Retinal pigment epithelial cell (primary cell): ENCODE results near the gene KIF3C.

Experiments used
- DNase-seq: peaks from one replicate; pipeline ENCODE4 v3.0.0-alpha.2; 2010; ENCODE audit warnings: low read depth
- H3K4me3 ChIP-seq: 2 replicates; pipeline ENCODE4 v1.5.1; 2011; ENCODE audit warnings: mild to moderate bottlenecking, low read length, control low read depth, moderate library complexity
- TF ChIP-seq, protein P1 (sequence below): conservative IDR thresholded peaks from 2 replicates; pipeline ENCODE4 v1.5.1; 2011; ENCODE audit warnings: low read depth, low read length, control low read depth, inconsistent platforms

KIF3C gene

DNA sequence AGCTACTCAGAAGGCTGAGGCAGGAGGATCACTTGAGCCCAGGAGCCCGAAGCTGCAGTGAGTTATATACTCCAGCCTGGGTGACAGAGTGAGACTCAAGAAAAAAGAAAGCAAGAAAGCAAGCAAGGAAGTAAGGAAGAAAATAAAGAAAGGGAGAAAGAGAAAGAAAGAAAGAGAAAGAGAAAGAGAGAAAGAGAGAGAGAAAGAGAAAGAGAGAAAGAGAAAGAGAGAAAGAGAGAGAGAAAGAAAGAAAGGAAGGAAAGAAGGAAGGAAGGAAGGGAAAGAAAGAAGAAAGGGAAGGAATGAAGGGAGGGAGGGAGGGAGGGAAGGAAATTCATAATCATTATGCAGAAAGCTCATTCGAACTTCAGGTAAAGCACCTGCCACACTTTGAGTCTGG, 33.9 kb downstream of the KIF3C start:
- TF ChIP-seq, protein P1, sequence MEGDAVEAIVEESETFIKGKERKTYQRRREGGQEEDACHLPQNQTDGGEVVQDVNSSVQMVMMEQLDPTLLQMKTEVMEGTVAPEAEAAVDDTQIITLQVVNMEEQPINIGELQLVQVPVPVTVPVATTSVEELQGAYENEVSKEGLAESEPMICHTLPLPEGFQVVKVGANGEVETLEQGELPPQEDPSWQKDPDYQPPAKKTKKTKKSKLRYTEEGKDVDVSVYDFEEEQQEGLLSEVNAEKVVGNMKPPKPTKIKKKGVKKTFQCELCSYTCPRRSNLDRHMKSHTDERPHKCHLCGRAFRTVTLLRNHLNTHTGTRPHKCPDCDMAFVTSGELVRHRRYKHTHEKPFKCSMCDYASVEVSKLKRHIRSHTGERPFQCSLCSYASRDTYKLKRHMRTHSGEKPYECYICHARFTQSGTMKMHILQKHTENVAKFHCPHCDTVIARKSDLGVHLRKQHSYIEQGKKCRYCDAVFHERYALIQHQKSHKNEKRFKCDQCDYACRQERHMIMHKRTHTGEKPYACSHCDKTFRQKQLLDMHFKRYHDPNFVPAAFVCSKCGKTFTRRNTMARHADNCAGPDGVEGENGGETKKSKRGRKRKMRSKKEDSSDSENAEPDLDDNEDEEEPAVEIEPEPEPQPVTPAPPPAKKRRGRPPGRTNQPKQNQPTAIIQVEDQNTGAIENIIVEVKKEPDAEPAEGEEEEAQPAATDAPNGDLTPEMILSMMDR: no peak
- DNase-seq: no peak
- H3K4me3 ChIP-seq: no peak overlapping the region

DNA sequence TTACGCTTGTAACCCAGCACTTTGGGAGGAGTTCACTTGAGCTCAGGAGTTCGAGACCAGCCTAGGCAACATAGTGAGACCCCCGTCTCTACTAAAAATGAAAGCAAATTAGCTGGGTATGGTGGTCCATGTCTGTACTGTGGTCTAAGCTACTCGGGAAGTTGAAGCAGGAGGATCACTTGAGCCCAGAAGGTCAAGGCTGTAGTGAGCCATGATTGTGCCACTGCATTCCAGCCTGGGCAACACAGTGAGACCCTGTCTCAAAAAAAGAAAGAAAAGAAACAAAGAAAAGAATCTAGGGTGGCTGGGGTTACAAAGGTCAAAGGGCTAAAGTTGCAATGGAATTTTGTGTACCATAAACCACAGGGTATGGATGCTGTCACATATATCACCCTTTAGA, 41.3 kb downstream of the KIF3C start:
- DNase-seq: no peak
- TF ChIP-seq, protein P1: no peak
- no peak overlapping the region for H3K4me3 ChIP-seq

DNA sequence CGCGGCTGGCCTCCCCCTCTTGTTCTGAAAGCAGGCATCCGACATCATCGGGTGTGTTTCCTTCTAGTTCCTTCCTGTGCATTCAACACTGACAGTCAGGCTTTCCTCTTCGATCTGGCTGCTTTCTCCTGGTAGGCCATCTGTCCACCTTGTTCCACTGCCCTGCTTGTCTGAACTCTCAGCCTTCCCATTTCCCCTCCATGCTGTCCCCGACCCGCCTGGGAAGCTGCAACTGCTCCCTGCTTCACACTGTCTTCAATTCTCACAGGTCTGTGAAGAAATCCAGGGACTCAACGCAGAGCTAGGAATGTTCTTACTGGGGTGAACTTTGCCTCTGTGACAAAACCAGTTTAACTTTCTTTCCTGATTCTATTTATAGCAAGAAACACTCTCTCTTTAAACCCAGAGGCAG, 43.0 kb downstream of the KIF3C start:
- H3K4me3 ChIP-seq: no peak overlapping the region
- DNase-seq: no peak
- TF ChIP-seq, protein P1: no peak

DNA sequence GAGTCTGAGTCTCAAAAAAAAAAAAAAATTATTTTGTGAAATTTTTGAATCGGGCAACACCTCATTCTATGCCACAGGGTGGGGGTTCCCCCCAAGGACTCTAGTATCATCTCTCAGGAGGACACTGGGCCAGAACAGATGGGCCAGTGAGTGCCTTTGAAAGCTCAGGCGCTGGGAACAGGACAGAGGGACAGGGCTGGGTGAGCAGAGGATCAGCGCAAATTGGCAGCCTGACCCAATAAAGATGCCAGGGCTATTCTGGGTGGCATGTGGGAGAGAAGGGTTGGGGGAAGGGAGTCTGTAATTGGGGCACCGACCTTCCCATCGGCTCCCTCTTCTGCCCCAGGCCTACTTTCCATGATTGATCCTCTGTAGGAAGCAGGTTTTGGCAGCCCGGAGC, 44.0 kb downstream of the KIF3C start:
- DNase-seq: no peak
- TF ChIP-seq, protein P1: no peak
- no peak overlapping the region for H3K4me3 ChIP-seq

DNA sequence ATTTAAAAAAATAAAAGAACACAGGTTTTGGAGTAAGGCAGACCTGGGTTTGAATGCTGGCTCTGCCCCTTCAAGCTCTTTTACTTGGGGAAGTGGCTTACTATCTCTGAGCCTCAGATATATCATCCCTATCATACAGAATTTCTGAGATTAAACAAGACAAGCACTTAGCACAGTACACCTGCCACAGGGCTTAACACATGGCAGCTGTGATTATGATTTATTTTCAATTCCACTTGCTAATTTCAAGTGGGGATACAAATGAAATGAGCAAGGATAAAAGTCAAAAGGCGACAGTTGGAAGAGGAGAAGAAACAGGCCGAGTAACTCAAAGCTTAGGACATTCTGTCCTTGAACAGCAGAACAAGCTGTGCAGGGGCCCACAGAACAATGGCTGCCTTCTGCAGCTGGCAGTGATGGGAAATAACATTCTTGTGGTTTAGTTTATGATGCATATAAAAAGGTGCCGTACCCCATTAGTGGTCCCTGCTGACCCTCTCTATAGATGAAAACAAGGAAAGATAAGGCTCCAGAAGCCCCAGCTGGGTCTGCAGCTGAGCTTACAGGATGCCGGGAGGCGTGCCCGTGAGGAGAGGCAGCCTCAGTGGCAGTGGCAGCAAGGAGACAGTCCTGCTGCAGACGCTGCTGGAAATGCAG, 45.3 kb downstream of the KIF3C start:
- H3K4me3 ChIP-seq: no peak overlapping the region
- TF ChIP-seq, protein P1: no peak
- no peak for DNase-seq

DNA sequence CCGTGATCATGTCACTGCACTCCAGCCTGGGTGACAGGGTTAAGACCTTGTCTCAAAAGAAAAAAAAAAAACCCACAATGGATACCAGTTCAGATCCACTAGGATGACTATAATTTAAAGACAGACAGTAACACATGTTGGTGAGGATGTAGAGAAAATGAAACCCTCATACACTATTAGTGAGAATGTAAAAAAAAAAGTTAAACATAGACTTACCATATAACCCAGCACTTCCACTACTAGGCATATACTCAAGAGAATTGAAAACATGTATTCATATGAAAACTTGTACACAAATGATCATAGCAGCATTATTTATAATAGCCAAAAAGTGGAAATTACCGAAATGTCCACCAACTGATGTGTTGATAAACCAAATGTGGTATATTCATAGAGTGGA, 48.7 kb downstream of the KIF3C start:
- DNase-seq: no peak
- TF ChIP-seq, protein P1: no peak
- H3K4me3 ChIP-seq: no peak overlapping the region

DNA sequence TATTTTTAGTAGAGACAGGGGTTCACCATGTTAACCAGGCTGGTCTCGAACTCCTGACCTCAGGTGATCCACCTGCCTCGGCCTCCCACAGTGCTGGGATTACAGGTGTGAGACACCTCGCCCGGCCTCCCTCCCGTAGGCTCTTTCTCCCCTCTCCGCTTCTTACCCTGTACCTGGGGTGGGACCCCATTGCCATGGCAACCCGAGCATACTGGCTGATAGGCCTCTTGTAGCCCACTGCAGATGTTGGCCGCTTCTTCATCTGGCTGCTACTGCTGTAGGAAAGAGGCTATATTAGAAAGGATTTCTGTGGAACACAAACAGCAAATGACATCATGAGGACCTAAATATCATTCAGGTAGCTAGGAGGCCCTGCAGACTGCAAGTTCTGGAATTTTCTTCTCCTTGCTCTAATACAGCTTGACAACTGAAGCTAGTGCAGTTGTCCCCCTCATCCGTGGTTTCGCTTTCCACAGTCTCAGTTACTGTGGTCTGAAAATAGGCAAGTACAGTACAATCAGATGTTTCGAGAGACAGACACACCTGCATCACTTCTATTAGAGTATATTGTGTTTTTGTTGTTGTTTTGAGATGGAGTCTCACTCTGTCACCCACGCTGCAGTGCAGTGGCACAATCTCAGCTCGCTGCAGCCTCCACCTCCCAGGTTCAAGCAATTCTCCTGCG, 52.4 kb downstream of the KIF3C start:
- no peak overlapping the region for H3K4me3 ChIP-seq
- no peak for DNase-seq
- TF ChIP-seq, protein P1: no peak
